ENCODE measurements around the gene GALNT9.

GALNT9 gene

GRCh38 chr12:132327336-132328171 is 1.8 kb downstream of the GALNT9 start:
- in situ Hi-C loops (cut with HindIII; ENCODE audit: low sequenced_read_pairs) = no loop called here

- in situ Hi-C loops (cut with HindIII; ENCODE audit: low sequenced_read_pairs) = no loop called here
These were observed 2.7 kb downstream of the GALNT9 start for GRCh38 chr12:132326646-132327045.

- in situ Hi-C loops (cut with HindIII; ENCODE audit: low sequenced_read_pairs) = no loop called here
These were observed 3.7 kb downstream of the GALNT9 start for GRCh38 chr12:132325733-132326130.

GRCh38 chr12:132324841-132325732 is 4.3 kb downstream of the GALNT9 start:
- in situ Hi-C loops (cut with HindIII; ENCODE audit: low sequenced_read_pairs) = no loop called here

GRCh38 chr12:132324173-132324572 is 5.2 kb downstream of the GALNT9 start:
- in situ Hi-C loops (cut with HindIII; ENCODE audit: low sequenced_read_pairs) = no loop called here

- in situ Hi-C loops (cut with HindIII; ENCODE audit: low sequenced_read_pairs) = no loop called here
These were observed 6.0 kb downstream of the GALNT9 start for GRCh38 chr12:132323171-132324010.

GRCh38 chr12:132322206-132323132 is 6.9 kb downstream of the GALNT9 start:
- in situ Hi-C loops (cut with HindIII; ENCODE audit: low sequenced_read_pairs) = no loop called here

- in situ Hi-C loops (cut with HindIII; ENCODE audit: low sequenced_read_pairs) = no loop called here
These were observed 7.9 kb downstream of the GALNT9 start for GRCh38 chr12:132321321-132322118.

- in situ Hi-C loops (cut with HindIII; ENCODE audit: low sequenced_read_pairs) = no loop called here
These were observed 8.6 kb downstream of the GALNT9 start for GRCh38 chr12:132320767-132321211.

- in situ Hi-C loops (cut with HindIII; ENCODE audit: low sequenced_read_pairs) = no loop called here
These were observed 9.3 kb downstream of the GALNT9 start for GRCh38 chr12:132319991-132320570.

- in situ Hi-C loops (cut with HindIII; ENCODE audit: low sequenced_read_pairs) = no loop called here
These were observed 9.9 kb downstream of the GALNT9 start for GRCh38 chr12:132319359-132319950.

- in situ Hi-C loops (cut with HindIII; ENCODE audit: low sequenced_read_pairs) = no loop called here
These were observed 10.8 kb downstream of the GALNT9 start for GRCh38 chr12:132318618-132319033.

GRCh38 chr12:132318135-132318534 is 11.3 kb downstream of the GALNT9 start:
- in situ Hi-C loops (cut with HindIII; ENCODE audit: low sequenced_read_pairs) = no loop called here

GRCh38 chr12:132317233-132317938 is 12.0 kb downstream of the GALNT9 start:
- in situ Hi-C loops (cut with HindIII; ENCODE audit: low sequenced_read_pairs) = no loop called here

- in situ Hi-C loops (cut with HindIII; ENCODE audit: low sequenced_read_pairs) = no loop called here
These were observed 12.7 kb downstream of the GALNT9 start for GRCh38 chr12:132316497-132317232.

- in situ Hi-C loops (cut with HindIII; ENCODE audit: low sequenced_read_pairs) = no loop called here
These were observed 13.4 kb downstream of the GALNT9 start for GRCh38 chr12:132315951-132316350.

- in situ Hi-C loops (cut with HindIII; ENCODE audit: low sequenced_read_pairs) = no loop called here
These were observed 13.9 kb downstream of the GALNT9 start for GRCh38 chr12:132315507-132315906.

Measured in DLD1 (cell line).